H1 (cell line): Measurements from ENCODE around the gene SERPING1. TPM values are rescaled to one million over a fixed set of nuclear protein-coding genes. Genes with fewer than 3 reads are reported as not detected.
A peak's percentile ranks its signal among the peaks of the same experiment; 100 is the strongest.

Source experiments
- CTCF ChIA-PET: fragments of 300-600 bp; sonication (Branson Sonifier 250); formaldehyde crosslinking; loops from one replicate; lab custom pipeline; 2021; ENCODE audit not compliant: partially characterized antibody; lab: Charles Lee
- POLR2A ChIA-PET: fragments of 300-600 bp; sonication (Branson Sonifier 250); formaldehyde crosslinking; loops from one replicate; lab custom pipeline; 2021; ENCODE audit warnings: inconsistent platforms; ENCODE audit not compliant: partially characterized antibody; lab: Charles Lee
- DNase-seq, 2 experiments: peaks; one replicate each; pipeline versions ENCODE4 v3.0.0 to v3.0.0-alpha.2; 2010 to 2022; ENCODE audit warnings: low spot score in 2 of 2, low read depth in 1 of 2, mixed read lengths in 1 of 2
- FAIRE-seq: peaks from 2 replicates; lab custom pipeline; 2011; peaks lifted over from hg19 to GRCh38; lab: Jason Lieb, UNC
- H2AFZ ChIP-seq: 2 replicates; pipeline ENCODE4 v1.8.1; 2012; ENCODE audit warnings: low read length, inconsistent platforms
- H2AK5ac ChIP-seq: 2 replicates; pipeline ENCODE4 v1.6.1; 2013; ENCODE audit warnings: low read depth, low read length
- H2BK120ac ChIP-seq: replicated peaks from 2 replicates; pipeline ENCODE3; 2013; ENCODE audit warnings: low read depth, low read length, inconsistent platforms
- H2BK12ac ChIP-seq: 2 replicates; pipeline ENCODE4 v1.6.1; 2013; ENCODE audit warnings: low read depth, low read length
- H2BK15ac ChIP-seq: 2 replicates; pipeline ENCODE4 v1.6.1; 2013; ENCODE audit warnings: low read length
- H2BK20ac ChIP-seq: 2 replicates; pipeline ENCODE4 v1.6.1; 2013; ENCODE audit warnings: low read length
- H2BK5ac ChIP-seq: 2 replicates; pipeline ENCODE4 v1.6.1; 2013; ENCODE audit warnings: low read depth, low read length
- H3K14ac ChIP-seq: 2 replicates; pipeline ENCODE4 v1.6.1; 2013; ENCODE audit warnings: inconsistent platforms; ENCODE audit not compliant: insufficient read length
- H3K18ac ChIP-seq: 2 replicates; pipeline ENCODE4 v1.6.1; 2013; ENCODE audit warnings: low read length; ENCODE audit errors: extremely low read depth
- H3K23ac ChIP-seq: 2 replicates; pipeline ENCODE4 v1.6.1; 2013; ENCODE audit warnings: inconsistent platforms; ENCODE audit not compliant: insufficient read length
- H3K23me2 ChIP-seq: 2 replicates; pipeline ENCODE4 v1.6.1; 2013; ENCODE audit warnings: low read depth, low read length
- H3K27ac ChIP-seq: 2 replicates; pipeline ENCODE4 v1.6.1; 2011; ENCODE audit warnings: low read depth, low read length, inconsistent platforms
- H3K27me3 ChIP-seq, 4 experiments: replicated peaks in 1 of 4; 1 replicate in 1 of 4; 2 replicates in 3 of 4; pipeline versions ENCODE4 v1.6.1 to v1.8.1; 2011 to 2013; ENCODE audit warnings: low read length in 3 of 4, mild to moderate bottlenecking in 3 of 4, inconsistent platforms in 2 of 4, mixed read lengths in 2 of 4, moderate library complexity in 1 of 4; ENCODE audit not compliant: control insufficient read depth in 3 of 4, insufficient read depth in 3 of 4; ENCODE audit errors: extremely low read depth in 1 of 4
- H3K36me3 ChIP-seq, 4 experiments: 2 replicates each; pipeline versions ENCODE4 v1.6.1 to v1.8.1; 2011 to 2013; ENCODE audit warnings: mild to moderate bottlenecking in 4 of 4, low read length in 3 of 4, moderate library complexity in 2 of 4, control low read depth in 1 of 4, inconsistent platforms in 1 of 4; ENCODE audit not compliant: insufficient read depth in 4 of 4, control insufficient read depth in 2 of 4
- H3K4ac ChIP-seq: replicated peaks from 2 replicates; pipeline ENCODE3; 2013; ENCODE audit warnings: low read length, low read depth, mixed read lengths, inconsistent platforms; ENCODE audit not compliant: insufficient read length
- H3K4me1 ChIP-seq, 4 experiments: replicated peaks in 1 of 4; 1 replicate in 1 of 4; 2 replicates in 3 of 4; pipeline versions ENCODE4 v1.6.1 to v1.8.1; 2011 to 2013; ENCODE audit warnings: low read length in 3 of 4, inconsistent platforms in 2 of 4, mixed read lengths in 1 of 4; ENCODE audit not compliant: insufficient read depth in 4 of 4, control insufficient read depth in 3 of 4
- H3K4me2 ChIP-seq, 2 experiments: 2 replicates each; pipeline versions ENCODE4 v1.6.1 to v1.8.1; 2011 to 2013; ENCODE audit warnings: low read depth in 2 of 2, low read length in 2 of 2, control low read depth in 1 of 2, inconsistent platforms in 1 of 2, mild to moderate bottlenecking in 1 of 2; ENCODE audit not compliant: insufficient read depth in 1 of 2
- H3K4me3 ChIP-seq, 4 experiments: fragments of 200-600, 300-600 bp in 1 of 4; sonication (generic), shearing (Covaris generic), sonication (Bioruptor Twin) in 1 of 4; 2 replicates each; pipeline versions ENCODE4 v1.5.1 to v1.8.1; 2011 to 2016; ENCODE audit warnings: low read length in 4 of 4, low read depth in 3 of 4, control low read depth in 2 of 4, inconsistent platforms in 2 of 4, mild to moderate bottlenecking in 2 of 4, mixed read lengths in 1 of 4, moderate library complexity in 1 of 4; ENCODE audit not compliant: insufficient read depth in 2 of 4; ENCODE audit errors: extremely low read depth in 1 of 4
- H3K56ac ChIP-seq: replicated peaks from 2 replicates; pipeline ENCODE3; 2013; ENCODE audit warnings: low read depth, mild to moderate bottlenecking, mixed read lengths, low read length, inconsistent platforms; ENCODE audit not compliant: insufficient read length
- H3K79me1 ChIP-seq: 2 replicates; pipeline ENCODE4 v1.6.1; 2013; ENCODE audit warnings: low read depth, low read length, control low read depth
- H3K79me2 ChIP-seq, 2 experiments: 2 replicates each; pipeline versions ENCODE4 v1.6.1 to v1.8.1; 2012 to 2013; ENCODE audit warnings: low read length in 2 of 2, mild to moderate bottlenecking in 2 of 2, inconsistent platforms in 1 of 2; ENCODE audit not compliant: insufficient read depth in 2 of 2, control insufficient read depth in 1 of 2
- H3K9ac ChIP-seq, 4 experiments: replicated peaks in 1 of 4; 1 replicate in 1 of 4; 2 replicates in 3 of 4; pipeline versions ENCODE4 v1.6.1 to v1.8.1; 2011 to 2013; ENCODE audit warnings: low read depth in 3 of 4, low read length in 3 of 4, control low read depth in 2 of 4, mild to moderate bottlenecking in 2 of 4, moderate library complexity in 2 of 4, inconsistent platforms in 1 of 4; ENCODE audit errors: extremely low read depth in 1 of 4
- H3K9me3 ChIP-seq, 2 experiments: 2 replicates each; pipeline versions ENCODE4 v1.6.1 to v1.8.1; 2012 to 2013; ENCODE audit warnings: mild to moderate bottlenecking in 2 of 2, moderate library complexity in 2 of 2, control low read depth in 1 of 2, inconsistent platforms in 1 of 2, low read depth in 1 of 2, low read length in 1 of 2, mixed read lengths in 1 of 2; ENCODE audit not compliant: insufficient read depth in 2 of 2
- H4K20me1 ChIP-seq, 2 experiments: replicated peaks in 1 of 2; 2 replicates each; pipeline versions ENCODE3 to v1.8.1; 2011 to 2013; ENCODE audit warnings: inconsistent platforms in 2 of 2, low read length in 2 of 2, mild to moderate bottlenecking in 1 of 2; ENCODE audit not compliant: insufficient read depth in 2 of 2, control insufficient read depth in 1 of 2
- H4K5ac ChIP-seq: 2 replicates; pipeline ENCODE4 v1.6.1; 2013; ENCODE audit warnings: low read length, low read depth, mixed read lengths, inconsistent platforms; ENCODE audit not compliant: insufficient read length
- H4K8ac ChIP-seq: 2 replicates; pipeline ENCODE4 v1.8.0; 2013; ENCODE audit warnings: mild to moderate bottlenecking, moderate library complexity, low read length, inconsistent platforms; ENCODE audit not compliant: insufficient read depth; ENCODE audit errors: extremely low read depth
- H4K91ac ChIP-seq: replicated peaks from 2 replicates; pipeline ENCODE3; 2013; ENCODE audit warnings: low read length, mixed read lengths, inconsistent platforms; ENCODE audit not compliant: insufficient read length
- CBX8 ChIP-seq: fragments of 300-800, 300-1000 bp; sonication (generic); IDR thresholded peaks from 2 replicates; pipeline ENCODE4 v1.7.1; 2016; ENCODE audit warnings: low read depth, low read length, borderline replicate concordance
- CREB1 ChIP-seq: IDR thresholded peaks from 2 replicates; pipeline ENCODE4 v1.6.1; 2012; ENCODE audit warnings: inconsistent platforms
- EGR1 ChIP-seq: IDR thresholded peaks from 2 replicates; pipeline ENCODE4 v1.6.1; 2011; ENCODE audit warnings: low read depth, low read length, borderline replicate concordance
- JUND ChIP-seq: IDR thresholded peaks from 2 replicates; pipeline ENCODE4 v1.6.1; 2011; ENCODE audit warnings: mild to moderate bottlenecking, improper control_type of control experiment, low read length
- POU5F1 ChIP-seq: IDR thresholded peaks from 2 replicates; pipeline ENCODE4 v1.6.1; 2011; ENCODE audit warnings: low read depth, mild to moderate bottlenecking, low read length, moderate library complexity
- RAD21 ChIP-seq, 2 experiments: IDR thresholded peaks in 1 of 2; conservative IDR thresholded peaks in 1 of 2; 2 replicates each; pipeline ENCODE4 v1.6.1; 2011; ENCODE audit warnings: low read depth in 2 of 2, low read length in 2 of 2, improper control_type of control experiment in 1 of 2, inconsistent platforms in 1 of 2, mild to moderate bottlenecking in 1 of 2, moderate library complexity in 1 of 2
- TCF12 ChIP-seq: IDR thresholded peaks from 2 replicates; pipeline ENCODE4 v1.6.1; 2011; ENCODE audit warnings: low read depth, mild to moderate bottlenecking, low read length
- WGBS, 2 experiments: shearing (Covaris generic) in 1 of 2; methylation state at CpG; one replicate each; pipeline versions ENCODE4 v1.1.6 to v1.1.7; 2013 to 2015; ENCODE audit warnings: low lambda C conversion rate in 2 of 2, mixed read lengths in 2 of 2, inconsistent platforms in 1 of 2, low coverage in 1 of 2, missing lambda C conversion rate in 1 of 2; ENCODE audit not compliant: insufficient replicate concordance in 2 of 2, insufficient coverage in 1 of 2, insufficient read length in 1 of 2; ENCODE audit errors: extremely low coverage in 1 of 2, missing lambda C conversion rate in 1 of 2; 5-methylcytosine and 5-hydroxymethylcytosine counted together
- polyA plus RNA-seq, 7 experiments: library from polyadenylated mRNA; depleted of rRNA in 3 of 7; stranded (reverse) in 5 of 7; unstranded in 2 of 7; fragments of >200 nt in 5 of 7; fragments of 200-250 nt in 2 of 7; gene quantifications; 1 replicate in 5 of 7; 2 replicates in 1 of 7; 4 replicates in 1 of 7; pipeline versions ENCODE4 v1.2.1 to v1.2.3, GENCODE V29; 2011 to 2013; ENCODE audit warnings: missing spikeins in 2 of 7, mixed read lengths in 2 of 7
- total RNA-seq: library from RNA; stranded (reverse); fragmentation: NEBNext Ultra II Directional; extraction: Animal tissue kit (Norgen Biotek cat#: 25700); gene quantifications from 2 replicates; pipeline ENCODE4 v1.2.1, GENCODE V29; 2021

The SERPING1 gene
- total and polyA plus RNA-seq, 2 of the 8 experiments (the other 6 are each of a cell fraction or from before 2014, with no cell fraction given): 50.9 to 54.8 TPM

DNA sequence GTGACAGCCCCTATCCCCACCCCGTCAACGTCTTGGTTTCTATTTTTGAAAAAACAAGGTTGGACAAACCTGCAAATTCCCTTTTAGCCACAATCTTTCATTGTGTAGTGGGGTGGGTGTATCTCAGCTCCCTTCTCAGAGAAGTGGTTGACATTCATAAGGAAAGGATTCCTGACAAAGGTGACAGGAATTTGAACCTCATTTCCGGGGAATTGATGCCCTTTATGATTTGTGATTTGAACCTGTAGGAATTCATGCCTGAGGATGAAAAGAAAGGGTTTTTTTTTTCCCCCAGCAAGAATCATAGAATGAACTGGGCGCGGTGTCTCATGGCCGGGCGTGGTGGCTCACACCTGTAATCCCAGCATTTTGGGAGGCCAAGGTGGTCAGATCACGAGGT is 37.8 kb downstream of the SERPING1 start:
- Histone ChIP-seq H3K9me3 (no peaks in the 10 kb centered on the region), H3K36me3 (peaks cover 0 to 7% (median 0%) of the 10 kb centered on the region in 4 experiments; a peak in 1 of 8 replicates), H3K23ac (no peak overlapping the region), H2BK15ac (0 out of 2 replicates have a peak overlapping the region, but pooled peaks have one; percentile 68), H4K5ac (no peak overlapping the region), H2AK5ac (no peak overlapping the region; the same call in 1 of the 2 replicates), H3K4ac (no peak overlapping the region), H3K4me3 (no peak overlapping the region), H3K56ac (no peak overlapping the region), H2AFZ (no peak overlapping the region), H2BK5ac (no peak overlapping the region), H3K79me1 (0 out of 2 replicates have a peak, but pooled peaks cover 5% of the 10 kb centered on the region), H3K4me1 (peaks cover 4 to 13% (median 10%) of the 10 kb centered on the region in 4 experiments), H3K27me3 (no peaks in the 10 kb centered on the region; a peak in 1 of 7 replicates), H3K27ac (no peak overlapping the region), H3K18ac (no peak overlapping the region), H2BK120ac (no peak overlapping the region), H3K9ac (no peak overlapping the region), H2BK12ac (no peak overlapping the region; the same call in 1 of the 2 replicates), H3K14ac (no peak overlapping the region), H2BK20ac (no peak overlapping the region), H4K91ac (no peak overlapping the region), H4K8ac (no peak overlapping the region), H4K20me1 (peaks cover 0 to 3% of the 10 kb centered on the region in 2 experiments), H3K4me2 (no peak overlapping the region), H3K23me2 (peaks cover 14% of the 10 kb centered on the region), H3K79me2 (peaks cover 0 to 16% of the 10 kb centered on the region in 2 experiments; a peak in 2 of 4 replicates)
- DNase-seq: no peak
- ChIA-PET POLR2A (interaction anchor here (1.8 to 29.6 kb wide), 5 partner anchors 9 to 135 kb away, joined by 3 to 1546 read pairs (median 24); partner anchors contain the start of genes CLP1, SERPING1 and YPEL4), CTCF (interaction anchor here (0.6 to 14.3 kb wide), 8 partner anchors 9 to 121 kb away, joined by 3 to 357 read pairs (median 5); partner anchors contain the start of genes SERPING1 and UBE2L6)
- WGBS, 2 experiments: 92% methylated on average over 8 of the region's 8 CpGs; no CpG with 5 or more reads in 1 of the 2 experiments
- TF ChIP-seq JUND (no peak), POU5F1 (no peak), CREB1 (no peak), CBX8 (no peak), TCF12 (no peak), RAD21 (IDR thresholded peaks at IDR 0.05 in 1 of 2, conservative IDR thresholded peaks at IDR 0.05 in 1 of 2; ENCODE audit: low read depth in 2 of 2, low read length in 2 of 2) (no peak), EGR1 (no peak)
- no peak for FAIRE-seq
